Right lobe of liver (tissue), 6 donors: ENCODE results near the gene IL5RA. TPM values are rescaled to one million over a fixed set of nuclear protein-coding genes. Genes with fewer than 3 reads are reported as not detected.

Experiments used
- ATAC-seq, 4 donors: fragments of 200-7000 bp; cut with Tn5 transposase; one replicate each; pipeline ENCODE4 v1.9.1; 2020; ENCODE audit warnings: mild to moderate bottlenecking in 4 of 4, moderate library complexity in 4 of 4
- DNase-seq, 3 donors: peaks; one replicate each; pipeline ENCODE4 v3.0.0-alpha.2; 2020
- H3K27ac ChIP-seq, 3 donors: fragments of 200-600 bp; one replicate each; pipeline ENCODE4 v1.8.0; 2022
- H3K27me3 ChIP-seq, 2 donors: fragments of 200-600 bp; one replicate each; pipeline ENCODE4 v1.8.0; 2022
- H3K36me3 ChIP-seq, 4 donors: fragments of 200-600 bp; sonication (generic) in 1 of 4; one replicate each; pipeline versions ENCODE4 v1.5.1 to v1.8.0; 2017 to 2022; ENCODE audit warnings: control low read depth in 1 of 4
- H3K4me1 ChIP-seq, 4 donors: fragments of 200-600 bp; sonication (generic) in 1 of 4; one replicate each; pipeline versions ENCODE4 v1.5.1 to v1.8.0; 2017 to 2022; ENCODE audit warnings: control low read depth in 1 of 4
- H3K4me3 ChIP-seq, 3 donors: fragments of 200-600 bp; one replicate each; pipeline ENCODE4 v1.8.0; 2022
- H3K9me3 ChIP-seq, 4 donors: fragments of 200-600 bp; sonication (generic) in 1 of 4; one replicate each; pipeline versions ENCODE4 v1.5.1 to v1.8.0; 2017 to 2022; ENCODE audit warnings: control low read depth in 1 of 4
- CTCF ChIP-seq, 4 donors: fragments of 200-600 bp in 3 of 4; fragments of 450-650 bp in 1 of 4; IDR thresholded peaks; one replicate each; pipeline versions ENCODE4 v1.5.1 to v1.8.0; 2016 to 2022; ENCODE audit warnings: antibody characterized with exemption in 4 of 4, mild to moderate bottlenecking in 2 of 4
- POLR2A ChIP-seq: fragments of 450-650 bp; IDR thresholded peaks from one replicate; pipeline ENCODE4 v1.6.1; 2017; ENCODE audit warnings: antibody characterized with exemption, mild to moderate bottlenecking
- WGBS: methylation state at CpG from one replicate; pipeline ENCODE4 v1.1.6; 2018; ENCODE audit warnings: low coverage, low lambda C conversion rate; ENCODE audit not compliant: insufficient coverage; ENCODE audit errors: missing lambda C conversion rate; 5-methylcytosine and 5-hydroxymethylcytosine counted together
- intact Hi-C, 2 donors: fragments of 100-400 bp; cut with DNase I; formaldehyde crosslinking; loops; one replicate each; pipeline versions ENCODE4 v1.11.2 to v1.14.1; 2022
- total RNA-seq, 6 experiments: library from RNA; depleted of rRNA in 2 of 6; stranded (reverse); fragments of >200 nt in 2 of 6; fragmentation: NEBNext Ultra II Directional in 3 of 6; extraction: Animal tissue kit (Norgen Biotek cat#: 25700) in 3 of 6; gene quantifications; one replicate each; pipeline versions ENCODE4 v1.1.0 to v1.2.4, GENCODE V29; 2016 to 2023
- donor health status: DM: no; HTN: yes; CAD: no.
- donor health status: DM: no; HTN: no; CAD: no.
- donor health status: DM: no; HTN: no; CAD: no.
- donor health status: DM: no; HTN: yes; CAD: no.
- donor health status: DM: no; HTN: yes; CAD: no.

Gene IL5RA
- total RNA-seq, 6 experiments from 2014 or later = not detected

GRCh38 chr3:3107181-3107580 is 3.0 kb downstream of the IL5RA start:
- no peak for ATAC-seq
- 92% methylated on average over 3 of the region's 3 CpGs for WGBS

GRCh38 chr3:3105815-3106214 is 4.4 kb downstream of the IL5RA start:
- Histone ChIP-seq H3K9me3 (no peaks in the 10 kb centered on the region), H3K4me3 (no peak overlapping the region), H3K36me3 (no peaks in the 10 kb centered on the region), H3K4me1 (no peaks in the 10 kb centered on the region), H3K27me3 (no peaks in the 10 kb centered on the region), H3K27ac (no peak overlapping the region)
- intact Hi-C loops = no loop called here
- ATAC-seq (no peak), DNase-seq (no peak)
- WGBS = 49% methylated on average over 3 of the region's 4 CpGs
- TF ChIP-seq CTCF (IDR thresholded peaks at IDR 0.05) (no peak), POLR2A (no peak)

More at GRCh38 chr3:3107181-3107580, 3.0 kb downstream of the IL5RA start:
- intact Hi-C loops = no loop called here
- H3K9me3 ChIP-seq = no peaks in the 10 kb centered on the region
- H3K4me3 ChIP-seq = no peak overlapping the region
- DNase-seq = no peak
- no peaks in the 10 kb centered on the region for H3K27me3 ChIP-seq
- no peak for TF ChIP-seq POLR2A
- TF ChIP-seq CTCF (IDR thresholded peaks at IDR 0.05) = no peak
- no peak overlapping the region for H3K27ac ChIP-seq
- H3K36me3 ChIP-seq = no peaks in the 10 kb centered on the region
- no peaks in the 10 kb centered on the region for H3K4me1 ChIP-seq

GRCh38 chr3:3105246-3105645 is 4.9 kb downstream of the IL5RA start:
- Histone ChIP-seq H3K27me3 (no peaks in the 10 kb centered on the region), H3K4me3 (no peak overlapping the region), H3K36me3 (no peaks in the 10 kb centered on the region), H3K4me1 (no peaks in the 10 kb centered on the region), H3K27ac (no peak overlapping the region), H3K9me3 (no peaks in the 10 kb centered on the region)
- 56% methylated on average over 3 of the region's 3 CpGs for WGBS
- no peak for TF ChIP-seq CTCF (IDR thresholded peaks at IDR 0.05)
- no peak for TF ChIP-seq POLR2A
- intact Hi-C loops = no loop called here
- DNase-seq (no peak), ATAC-seq (no peak)

GRCh38 chr3:3102751-3103150 is 7.4 kb downstream of the IL5RA start:
- no peaks in the 10 kb centered on the region for H3K27me3 ChIP-seq
- ATAC-seq (no peak), DNase-seq (no peak)
- no peak overlapping the region for H3K4me3 ChIP-seq
- no peaks in the 10 kb centered on the region for H3K4me1 ChIP-seq
- WGBS = 67% methylated on average over 6 of the region's 6 CpGs
- H3K27ac ChIP-seq = no peak overlapping the region
- TF ChIP-seq CTCF (IDR thresholded peaks at IDR 0.05) (no peak), POLR2A (no peak)
- H3K9me3 ChIP-seq = no peaks in the 10 kb centered on the region
- intact Hi-C loops = no loop called here
- no peaks in the 10 kb centered on the region for H3K36me3 ChIP-seq
